HG03108 (cell line): ENCODE measurements around the gene FKBP10.
"Not testable (repeated sequence)": the region's sequence is repeated elsewhere in the genome, so short reads cannot be mapped to it uniquely, and the experiment has no call there.

ENCODE experiments used
- ATAC-seq: cut with Tn5 transposase; IDR thresholded peaks from one replicate; pipeline ENCODE4 v1.9.1; 2021; ENCODE audit warnings: moderate library complexity; ENCODE audit not compliant: unreplicated experiment

Gene FKBP10

DNA sequence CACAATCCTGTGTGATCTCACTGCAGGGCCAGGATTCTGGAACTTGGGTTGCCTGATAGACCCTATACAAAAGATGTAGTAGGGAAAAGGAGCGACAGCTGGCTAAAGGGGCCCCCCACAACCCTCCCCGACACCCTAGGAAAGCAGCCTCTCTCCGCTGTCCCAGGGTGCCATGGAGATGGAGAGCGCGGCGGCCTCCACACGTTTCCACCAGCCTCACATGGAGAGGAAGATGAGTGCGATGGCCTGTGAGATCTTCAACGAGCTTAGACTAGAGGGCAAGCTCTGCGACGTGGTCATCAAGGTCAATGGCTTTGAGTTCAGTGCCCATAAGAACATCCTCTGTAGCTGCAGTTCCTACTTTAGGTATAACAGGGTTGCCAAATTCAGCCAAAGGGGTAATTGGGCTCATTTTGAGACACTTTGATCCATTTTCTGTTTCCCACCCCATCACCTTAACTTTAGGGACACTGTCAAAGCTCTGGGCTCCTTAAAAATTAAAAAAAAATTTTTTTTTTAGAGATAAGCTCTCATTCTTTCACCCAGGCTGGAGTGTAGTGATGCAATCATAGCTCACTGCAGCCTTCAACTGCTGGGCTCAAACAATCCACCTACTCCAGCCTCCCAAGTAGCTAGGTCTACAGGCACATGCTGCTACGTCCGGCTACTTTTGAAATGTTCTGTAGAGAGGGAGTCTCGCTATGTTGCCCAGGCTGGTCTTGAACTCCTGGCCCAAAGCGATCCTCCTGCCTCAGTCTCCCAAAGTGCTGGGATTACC is 25.1 kb downstream of the FKBP10 start, which contains the start of gene KLHL10:
KLHL10 (plus strand) TSS at position 65 of the 778 bp plus-strand sequence; CDS start at position 173, 108 bp downstream.
- no peak for ATAC-seq

DNA sequence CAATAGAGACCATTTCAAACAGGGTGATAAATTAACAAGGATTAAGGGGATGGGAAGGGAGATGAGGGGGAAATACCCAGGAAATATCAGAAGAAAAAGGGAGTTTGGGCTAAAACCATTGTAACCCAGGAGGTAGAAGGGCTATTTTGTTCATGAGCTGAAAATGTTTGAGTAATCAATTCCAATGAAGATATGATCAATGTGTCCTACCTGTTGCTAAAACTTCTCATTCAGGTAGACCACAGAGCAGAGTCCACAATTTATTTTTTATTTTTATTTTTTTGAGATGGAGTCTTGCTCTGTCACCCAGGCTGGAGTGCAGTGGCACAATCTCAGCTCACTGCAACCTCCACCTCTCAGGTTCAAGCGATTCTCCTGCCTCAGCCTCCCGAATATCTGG is 26.6 kb downstream of the FKBP10 start:
- ATAC-seq: not testable (repeated sequence)

DNA sequence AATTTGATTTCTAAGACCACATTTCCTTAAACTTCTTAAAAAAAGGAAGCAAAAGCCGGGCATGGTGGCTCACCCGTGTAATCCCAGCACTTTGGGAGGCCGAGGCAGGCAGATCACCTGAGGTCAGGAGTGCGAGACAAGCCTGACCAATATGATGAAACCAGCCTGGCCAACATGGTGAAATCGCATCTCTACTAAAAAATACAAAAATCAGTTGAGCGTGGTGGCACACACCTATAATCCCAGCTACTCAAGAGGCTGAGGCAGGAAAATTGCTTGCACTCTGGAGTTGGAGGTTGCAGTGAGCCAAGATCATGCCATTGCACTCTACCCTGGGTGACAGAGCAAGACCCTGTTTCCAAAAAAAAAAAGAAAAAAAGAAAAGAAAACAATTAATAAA is 28.0 kb downstream of the FKBP10 start:
- ATAC-seq: not testable (repeated sequence)

DNA sequence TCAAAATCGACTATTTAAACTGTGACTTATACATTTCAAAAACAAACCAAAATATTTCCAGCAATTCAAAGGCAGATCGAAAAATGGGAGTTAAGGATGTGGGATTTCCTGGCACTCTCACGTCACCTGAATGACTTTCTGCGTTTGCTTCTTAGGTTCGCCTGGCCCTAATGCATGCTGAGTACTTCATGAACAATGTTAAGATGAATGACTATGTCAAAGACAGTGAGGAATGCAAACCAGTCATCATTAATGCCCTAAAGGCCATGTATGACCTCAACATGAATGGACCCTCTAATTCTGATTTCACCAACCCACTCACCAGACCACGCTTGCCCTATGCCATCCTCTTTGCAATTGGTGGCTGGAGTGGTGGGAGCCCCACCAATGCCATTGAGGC is 32.2 kb downstream of the FKBP10 start:
- no peak for ATAC-seq

- ATAC-seq: no peak
These were observed 36.0 kb downstream of the FKBP10 start for GRCh38 chr17:41848788-41849187.

DNA sequence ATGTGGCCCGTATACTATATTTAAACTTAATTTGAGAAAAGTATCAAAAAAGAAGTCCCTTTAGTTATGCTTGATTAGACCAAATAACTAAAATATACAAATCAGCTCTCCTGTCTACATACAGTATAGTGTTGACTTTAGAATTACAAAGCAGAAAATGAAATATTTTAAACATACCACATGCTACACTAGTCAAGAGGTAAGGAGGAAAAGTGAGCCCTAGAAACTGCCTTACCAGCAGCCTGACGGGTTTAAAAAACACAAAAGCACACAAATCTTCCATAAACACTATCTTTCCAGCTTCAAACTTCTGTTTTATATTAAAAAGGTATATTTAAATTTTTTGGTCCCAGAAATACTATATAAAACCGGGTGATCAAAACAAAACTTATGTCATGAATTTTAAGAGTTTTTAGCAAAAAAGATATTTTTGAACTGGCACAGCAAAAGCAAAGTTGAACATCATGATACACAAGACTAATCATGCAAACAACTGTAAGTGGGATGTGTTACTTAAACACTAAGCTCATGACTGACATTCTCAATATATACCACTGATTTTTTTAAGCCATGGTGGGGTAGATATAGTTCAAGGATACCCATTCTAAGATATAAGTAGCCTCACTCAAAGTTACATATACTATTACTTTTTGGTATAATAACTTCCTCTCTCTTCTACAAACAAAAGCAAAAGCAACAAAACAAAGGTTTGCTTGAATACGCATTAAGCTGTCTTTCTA is 36.6 kb downstream of the FKBP10 start:
- no peak for ATAC-seq

DNA sequence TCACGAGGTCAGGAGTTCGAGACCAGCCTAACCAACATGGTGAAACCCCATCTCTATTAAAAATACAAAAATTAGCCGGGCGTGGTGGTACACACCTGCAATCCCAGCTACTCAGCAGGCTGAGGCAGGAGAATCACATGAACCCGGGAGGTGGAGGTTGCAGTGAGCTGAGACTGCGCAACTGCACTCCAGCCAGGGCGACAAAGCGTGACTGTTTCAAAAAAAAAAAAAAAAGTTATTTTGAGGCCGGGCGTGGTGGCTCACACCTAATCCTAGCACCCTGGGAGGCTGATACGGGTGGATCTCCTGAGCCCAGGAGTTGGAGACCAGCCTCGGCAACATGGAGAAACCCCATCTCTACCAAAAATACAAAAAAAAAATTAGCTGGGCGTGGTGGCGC is 38.6 kb downstream of the FKBP10 start:
- ATAC-seq: not testable (repeated sequence)

- ATAC-seq: no peak
These were observed 47.6 kb downstream of the FKBP10 start for GRCh38 chr17:41860254-41860931.

DNA sequence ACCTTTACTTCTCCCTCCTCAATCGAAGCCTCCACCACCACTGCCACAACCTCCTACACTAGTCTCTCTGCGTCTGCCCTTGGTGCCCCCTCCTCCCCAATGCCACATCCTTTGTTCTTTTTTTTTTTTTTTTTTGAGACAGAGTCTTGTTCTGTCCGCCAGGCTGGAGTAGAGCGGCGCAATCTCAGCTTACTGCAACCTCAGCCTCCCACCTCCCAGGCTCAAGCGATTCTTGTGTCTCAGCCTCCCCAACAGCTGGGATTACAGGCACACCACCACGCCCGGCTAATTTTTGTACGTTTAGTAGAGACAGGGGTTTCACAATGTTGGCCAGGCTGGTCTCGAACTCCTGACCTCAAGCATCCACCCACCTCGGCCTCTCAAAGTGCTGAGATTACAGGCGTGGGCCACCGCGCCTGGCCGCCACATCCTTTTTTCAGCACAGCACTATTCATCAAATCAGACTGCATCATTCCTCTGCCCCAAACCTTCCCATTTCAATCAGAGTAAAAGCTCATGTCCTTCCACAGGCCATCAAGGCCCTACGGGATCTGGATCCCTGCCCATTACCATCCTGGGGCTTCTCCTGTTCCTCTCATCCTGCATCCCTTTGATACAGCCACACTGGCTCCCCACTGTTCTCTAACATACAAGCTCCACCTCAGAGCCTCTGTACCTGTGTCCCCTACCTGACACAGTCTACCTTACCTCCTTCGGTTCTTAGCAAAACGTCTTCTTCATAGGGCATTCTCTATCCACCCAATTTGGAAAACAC is 50.5 kb downstream of the FKBP10 start:
- no peak for ATAC-seq

GRCh38 chr17:41864498-41864835 is 51.7 kb downstream of the FKBP10 start:
- peak; percentile 11 for ATAC-seq

- ATAC-seq: peak; percentile 91
These were observed 52.2 kb downstream of the FKBP10 start, which contains the start of gene KLHL11 for GRCh38 chr17:41864836-41865595. KLHL11 (minus strand) TSS chr17:41865423; CDS start chr17:41865370, 53 bp downstream.

DNA sequence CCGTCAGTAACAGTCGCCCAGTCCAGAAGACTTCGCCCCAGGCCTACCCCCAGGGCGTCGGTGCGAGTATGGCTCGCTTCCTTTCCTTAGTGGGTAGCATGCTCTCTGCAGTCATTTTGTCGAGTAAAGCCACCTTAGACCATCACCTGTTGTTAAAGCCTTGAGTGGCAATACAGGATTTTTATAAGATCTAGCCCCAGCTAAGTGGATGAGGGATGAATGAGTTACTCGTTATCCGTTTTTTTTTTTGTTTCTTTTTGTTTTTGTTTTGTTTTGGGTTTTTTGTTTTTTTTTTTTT is 52.7 kb downstream of the FKBP10 start:
- no peak for ATAC-seq

DNA sequence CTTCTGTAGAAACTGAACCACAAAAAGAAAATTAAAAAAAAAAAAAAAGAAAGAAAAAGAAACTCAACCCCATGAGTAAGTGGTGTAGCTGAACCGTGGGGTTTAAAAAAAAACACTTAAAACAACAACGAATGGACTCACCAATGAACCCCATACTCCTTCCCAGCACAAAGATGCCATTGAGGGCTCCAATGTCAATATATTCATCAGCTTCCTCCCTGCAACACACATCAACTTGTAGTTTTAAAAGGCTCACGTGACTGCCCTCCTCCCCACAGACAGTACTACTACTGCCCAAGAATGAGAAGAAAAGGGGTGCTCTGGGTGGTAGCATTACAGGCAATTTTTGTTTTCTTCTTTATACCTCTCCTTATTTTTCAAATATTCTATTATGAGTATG is 55.8 kb downstream of the FKBP10 start:
- no peak for ATAC-seq

DNA sequence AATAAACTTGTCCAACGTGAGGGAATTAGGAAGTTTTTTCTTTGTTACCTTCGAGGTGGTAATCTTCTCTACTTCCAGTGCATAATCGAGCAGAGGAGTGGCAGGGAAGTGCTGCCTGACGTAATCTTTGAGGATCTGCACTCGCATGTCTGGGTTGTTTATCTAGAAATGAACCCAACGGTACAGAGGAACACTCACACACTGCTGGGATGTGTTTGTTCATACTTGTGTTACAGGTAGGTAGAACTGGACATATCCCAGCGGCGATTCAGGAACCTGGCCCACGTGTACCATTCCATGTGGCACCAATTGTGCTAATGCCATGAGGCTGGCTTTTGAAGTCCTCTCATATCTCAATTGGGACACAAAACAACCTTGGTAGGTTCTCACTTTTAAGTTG is 56.6 kb downstream of the FKBP10 start:
- no peak for ATAC-seq

GRCh38 chr17:41870097-41870496 is 57.3 kb downstream of the FKBP10 start:
- no peak for ATAC-seq

DNA sequence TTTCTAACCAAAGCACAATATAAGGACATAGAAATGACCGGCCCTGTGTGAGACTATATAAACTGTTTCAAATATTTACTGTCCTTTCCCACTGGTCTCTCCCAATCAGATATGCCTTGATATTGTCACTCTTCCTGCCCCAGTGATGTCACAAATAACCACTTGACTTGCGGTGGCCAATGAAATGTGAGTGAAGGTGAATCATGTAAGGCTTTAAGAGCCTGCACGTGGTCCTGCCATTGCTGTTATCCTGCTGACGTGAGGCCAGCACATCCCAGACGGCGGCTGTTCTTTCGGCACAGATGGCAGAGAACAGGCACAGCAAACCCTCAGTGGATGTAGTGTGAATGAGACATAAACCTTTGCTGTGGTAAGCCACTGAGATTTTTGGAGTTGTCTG is 57.8 kb downstream of the FKBP10 start:
- ATAC-seq: no peak

DNA sequence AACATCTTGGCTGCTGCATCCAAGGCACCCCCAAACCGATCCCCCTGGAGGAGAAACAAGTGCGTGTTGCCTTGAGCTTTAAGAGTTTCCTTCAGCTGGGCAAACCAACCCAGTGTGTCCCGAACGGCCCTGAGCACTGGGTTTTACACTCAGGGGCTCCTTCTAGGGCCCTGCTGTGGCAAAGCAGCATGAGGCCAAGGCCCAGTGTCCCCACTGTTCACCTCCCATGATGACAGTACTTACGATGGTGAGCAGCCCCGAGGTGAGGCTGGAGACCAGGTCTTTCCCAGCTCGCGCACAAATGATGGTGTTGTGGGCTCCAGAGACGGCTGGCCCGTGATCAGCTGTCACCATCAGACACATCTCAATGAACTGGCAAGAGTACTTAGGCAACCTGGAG is 59.0 kb downstream of the FKBP10 start:
- ATAC-seq: no peak
